H1 (cell line): ENCODE measurements around the gene TMEM222. TPM values are rescaled to one million over a fixed set of nuclear protein-coding genes. Genes with fewer than 3 reads are reported as not detected.
A peak's percentile ranks its signal among the peaks of the same experiment; 100 is the strongest.

Experiments used
- BRCA1 ChIP-seq: IDR thresholded peaks from 2 replicates; pipeline ENCODE4 v1.6.1; 2012; ENCODE audit warnings: low read depth, low read length, improper control_type of control experiment
- CBX8 ChIP-seq: fragments of 300-800, 300-1000 bp; sonication (generic); IDR thresholded peaks from 2 replicates; pipeline ENCODE4 v1.7.1; 2016; ENCODE audit warnings: low read depth, low read length, borderline replicate concordance
- CEBPB ChIP-seq: IDR thresholded peaks from 2 replicates; pipeline ENCODE4 v1.6.1; 2012; ENCODE audit warnings: low read depth, low read length
- CREB1 ChIP-seq: IDR thresholded peaks from 2 replicates; pipeline ENCODE4 v1.6.1; 2012; ENCODE audit warnings: inconsistent platforms
- E2F6 ChIP-seq: IDR thresholded peaks from 2 replicates; pipeline ENCODE4 v1.6.1; 2012; ENCODE audit warnings: inconsistent platforms
- FOSL1 ChIP-seq: IDR thresholded peaks from 2 replicates; pipeline ENCODE4 v1.6.1; 2011; ENCODE audit warnings: mild to moderate bottlenecking, low read depth, low read length, moderate library complexity; ENCODE audit not compliant: insufficient read depth
- GABPA ChIP-seq: IDR thresholded peaks from 2 replicates; pipeline ENCODE4 v1.6.1; 2011; ENCODE audit warnings: mild to moderate bottlenecking, low read length, moderate library complexity, borderline replicate concordance; ENCODE audit not compliant: insufficient read depth
- HDAC2 ChIP-seq, 2 experiments: fragments of 300-600 bp in 1 of 2; sonication (generic) in 1 of 2; IDR thresholded peaks; 2 replicates each; pipeline ENCODE4 v1.6.1; 2011 to 2012; ENCODE audit warnings: low read depth in 2 of 2, low read length in 2 of 2, mild to moderate bottlenecking in 2 of 2, moderate library complexity in 2 of 2, borderline replicate concordance in 1 of 2, inconsistent platforms in 1 of 2
- JUND ChIP-seq: IDR thresholded peaks from 2 replicates; pipeline ENCODE4 v1.6.1; 2011; ENCODE audit warnings: mild to moderate bottlenecking, improper control_type of control experiment, low read length
- KDM1A ChIP-seq: fragments of 200-600, 300-600 bp; sonication (generic); IDR thresholded peaks from 2 replicates; pipeline ENCODE4 v1.7.1; 2016; ENCODE audit warnings: mild to moderate bottlenecking, low read length, borderline replicate concordance
- MAFK ChIP-seq: IDR thresholded peaks from 2 replicates; pipeline ENCODE4 v1.6.1; 2012; ENCODE audit warnings: low read depth, mild to moderate bottlenecking, improper control_type of control experiment, low read length
- PHF8 ChIP-seq: fragments of 200-600 bp; sonication (generic); conservative IDR thresholded peaks from 2 replicates; pipeline ENCODE4 v1.7.1; 2012; ENCODE audit warnings: low read depth, mild to moderate bottlenecking, inconsistent platforms, low read length, moderate library complexity
- POU5F1 ChIP-seq: IDR thresholded peaks from 2 replicates; pipeline ENCODE4 v1.6.1; 2011; ENCODE audit warnings: low read depth, mild to moderate bottlenecking, low read length, moderate library complexity
- RFX5 ChIP-seq: IDR thresholded peaks from 2 replicates; pipeline ENCODE4 v1.6.1; 2011; ENCODE audit warnings: low read depth, low read length, improper control_type of control experiment, borderline replicate concordance
- RNF2 ChIP-seq: fragments of 200-900, 300-1000 bp; sonication (generic); IDR thresholded peaks from 2 replicates; pipeline ENCODE4 v1.7.1; 2016; ENCODE audit warnings: borderline replicate concordance, low read depth, mild to moderate bottlenecking, antibody characterized with exemption, low read length; ENCODE audit not compliant: poor library complexity, severe bottlenecking; ENCODE audit errors: missing control alignments
- SIX5 ChIP-seq: IDR thresholded peaks from 2 replicates; pipeline ENCODE4 v1.6.1; 2011; ENCODE audit warnings: mild to moderate bottlenecking, low read depth, low read length
- SP1 ChIP-seq: IDR thresholded peaks from 2 replicates; pipeline ENCODE4 v1.6.1; 2011; ENCODE audit warnings: low read depth, low read length
- SRF ChIP-seq: IDR thresholded peaks from 2 replicates; pipeline ENCODE4 v1.6.1; 2011; ENCODE audit warnings: mild to moderate bottlenecking, low read depth, low read length, moderate library complexity
- TBP ChIP-seq: IDR thresholded peaks from 2 replicates; pipeline ENCODE4 v1.6.1; 2011; ENCODE audit warnings: low read depth, low read length, improper control_type of control experiment
- YY1 ChIP-seq: IDR thresholded peaks from 2 replicates; pipeline ENCODE4 v1.6.1; 2011; ENCODE audit warnings: low read depth, mild to moderate bottlenecking, low read length
- polyA plus RNA-seq, 7 experiments: library from polyadenylated mRNA; depleted of rRNA in 3 of 7; stranded (reverse) in 5 of 7; unstranded in 2 of 7; fragments of >200 nt in 5 of 7; fragments of 200-250 nt in 2 of 7; gene quantifications; 1 replicate in 5 of 7; 2 replicates in 1 of 7; 4 replicates in 1 of 7; pipeline versions ENCODE4 v1.2.1 to v1.2.3, GENCODE V29; 2011 to 2013; ENCODE audit warnings: missing spikeins in 2 of 7, mixed read lengths in 2 of 7
- total RNA-seq: library from RNA; stranded (reverse); fragmentation: NEBNext Ultra II Directional; extraction: Animal tissue kit (Norgen Biotek cat#: 25700); gene quantifications from 2 replicates; pipeline ENCODE4 v1.2.1, GENCODE V29; 2021

TMEM222 gene
- total and polyA plus RNA-seq, 2 of the 8 experiments (the other 6 are each of a cell fraction or from before 2014, with no cell fraction given), result 27.0 to 51.8 TPM

- no peak for TF ChIP-seq RNF2
- TF ChIP-seq JUND, result no peak
- no peak for TF ChIP-seq CREB1
- no peak for TF ChIP-seq SP1
- no peak for TF ChIP-seq SRF
- no peak for TF ChIP-seq BRCA1
- TF ChIP-seq FOSL1, result no peak
- TF ChIP-seq KDM1A, result no peak
- no peak for TF ChIP-seq POU5F1
- TF ChIP-seq MAFK, result no peak
- TF ChIP-seq TBP, result peak; percentile 51; the same call in 1 of the 2 replicates
- TF ChIP-seq CEBPB, result no peak
- TF ChIP-seq GABPA, result no peak
- TF ChIP-seq RFX5, result no peak
- no peak for TF ChIP-seq HDAC2 (IDR thresholded peaks at IDR 0.05; ENCODE audit: borderline replicate concordance in 1 of 2, low read depth in 2 of 2, low read length in 2 of 2)
- TF ChIP-seq PHF8, result 0 out of 2 replicates have a peak, but pooled peaks have one; percentile 44
- no peak for TF ChIP-seq E2F6
- TF ChIP-seq SIX5, result no peak
- TF ChIP-seq CBX8, result no peak
- TF ChIP-seq YY1, result no peak
Measured at GRCh38 chr1:27383039-27383605, 61.2 kb downstream of the TMEM222 start, which contains the start of gene CD164L2 (continued).
